Kidney tubule cell (primary cell): ENCODE data around the gene MRPS7.
"Not testable (repeated sequence)": the region's sequence is repeated elsewhere in the genome, so short reads cannot be mapped to it uniquely, and the experiment has no call there.

Experiments
- DNase-seq: peaks from one replicate; pipeline ENCODE4 v3.0.0-alpha.2; 2018; ENCODE audit warnings: low spot score

MRPS7 gene

DNA sequence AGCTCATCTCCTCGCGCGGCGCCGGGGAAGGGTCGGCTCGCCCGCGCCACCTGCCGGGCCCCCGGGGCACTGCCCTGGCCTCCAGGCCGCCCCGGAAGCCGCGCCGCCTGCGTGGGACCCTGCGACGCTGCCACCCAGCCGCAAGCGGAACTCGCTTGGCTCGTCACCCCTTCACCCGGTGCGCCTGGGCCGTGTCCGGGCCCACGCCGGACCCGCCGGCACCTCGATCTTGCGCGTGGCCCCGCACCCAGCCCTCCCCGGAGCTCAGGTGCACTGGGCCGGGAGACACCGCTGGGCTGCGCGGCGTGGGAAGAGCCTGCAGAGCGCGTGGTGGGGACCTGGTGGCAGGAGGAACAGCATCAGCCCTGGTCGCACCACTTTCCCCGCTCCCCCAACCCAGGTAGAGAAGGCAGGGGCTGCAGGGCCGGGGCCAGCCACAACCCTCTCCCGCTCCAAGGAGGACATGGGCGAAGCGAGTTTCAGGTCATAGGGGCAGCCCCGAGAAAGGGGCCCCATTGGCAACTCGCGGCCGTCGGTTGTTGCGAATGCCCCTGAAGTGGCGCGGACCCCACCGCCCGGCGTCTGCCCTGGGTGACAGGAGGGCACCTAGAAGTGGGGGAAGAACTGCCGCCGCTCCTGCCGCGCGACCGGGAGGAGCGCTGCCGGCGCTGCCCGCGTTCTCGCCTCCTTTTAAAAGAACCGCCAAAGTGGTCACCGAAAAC lies 9.7 kb downstream of the MRPS7 start:
- DNase-seq: peak; percentile 83

DNA sequence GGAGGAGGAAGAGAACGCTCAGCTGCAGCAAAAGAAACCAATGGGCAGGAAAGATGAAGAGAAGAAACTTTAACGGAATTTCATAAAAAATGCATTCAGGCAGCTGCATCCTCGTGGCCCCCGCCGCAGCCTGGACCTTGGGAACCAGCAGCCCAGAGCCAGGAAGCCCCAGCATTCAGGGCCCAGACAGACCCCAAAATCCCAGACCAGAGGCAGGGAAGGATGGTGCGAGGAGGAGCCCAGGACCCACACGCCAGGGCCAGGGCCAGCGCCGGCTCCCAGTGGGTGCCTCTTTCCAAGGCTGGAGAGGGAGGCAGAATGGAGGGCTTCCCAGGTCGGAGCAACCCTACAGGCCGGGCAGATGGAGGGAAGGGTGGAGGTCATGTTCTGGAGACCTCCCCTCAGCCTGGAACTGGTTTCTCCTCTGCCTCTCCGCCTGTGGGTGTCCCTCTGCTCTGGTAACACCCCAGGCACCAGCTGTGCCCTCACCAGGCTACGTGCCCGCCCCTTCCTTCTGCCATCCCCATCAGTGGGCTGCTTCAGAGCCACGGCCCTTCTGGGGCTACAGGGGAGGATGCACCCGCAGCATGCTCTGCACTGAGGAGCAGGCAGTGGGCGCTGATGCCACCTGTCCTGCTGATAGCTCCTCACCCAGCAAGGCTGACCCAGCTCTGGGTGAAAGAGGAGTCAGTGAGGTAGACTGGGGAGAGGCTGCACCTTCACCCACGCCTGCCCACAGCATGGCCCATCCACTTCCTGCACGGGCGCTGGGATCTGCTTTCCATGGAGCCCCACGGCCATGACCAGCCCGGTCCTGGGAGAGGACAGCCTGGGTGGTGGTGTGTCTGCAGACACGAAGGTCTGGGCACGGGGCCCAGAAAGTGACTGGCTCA lies 10.5 kb downstream of the MRPS7 start:
- DNase-seq: no peak

DNA sequence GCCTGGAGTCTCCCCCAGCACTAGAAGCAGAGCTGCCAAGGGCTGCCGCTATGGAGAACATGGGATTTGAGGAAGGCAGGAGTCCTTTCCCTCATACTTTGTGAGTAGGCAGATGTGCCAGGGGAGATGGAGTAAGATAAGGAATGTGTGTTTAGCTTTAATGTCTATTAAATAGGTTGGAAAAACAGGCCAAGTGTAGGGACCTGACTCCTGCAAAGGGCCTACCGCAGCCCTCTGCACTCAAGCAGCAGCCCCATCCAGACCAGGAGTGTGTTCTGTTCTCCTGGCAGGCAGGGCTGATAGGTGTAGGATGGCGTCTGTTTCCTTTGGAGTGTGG lies 11.1 kb downstream of the MRPS7 start:
- DNase-seq: no peak

DNA sequence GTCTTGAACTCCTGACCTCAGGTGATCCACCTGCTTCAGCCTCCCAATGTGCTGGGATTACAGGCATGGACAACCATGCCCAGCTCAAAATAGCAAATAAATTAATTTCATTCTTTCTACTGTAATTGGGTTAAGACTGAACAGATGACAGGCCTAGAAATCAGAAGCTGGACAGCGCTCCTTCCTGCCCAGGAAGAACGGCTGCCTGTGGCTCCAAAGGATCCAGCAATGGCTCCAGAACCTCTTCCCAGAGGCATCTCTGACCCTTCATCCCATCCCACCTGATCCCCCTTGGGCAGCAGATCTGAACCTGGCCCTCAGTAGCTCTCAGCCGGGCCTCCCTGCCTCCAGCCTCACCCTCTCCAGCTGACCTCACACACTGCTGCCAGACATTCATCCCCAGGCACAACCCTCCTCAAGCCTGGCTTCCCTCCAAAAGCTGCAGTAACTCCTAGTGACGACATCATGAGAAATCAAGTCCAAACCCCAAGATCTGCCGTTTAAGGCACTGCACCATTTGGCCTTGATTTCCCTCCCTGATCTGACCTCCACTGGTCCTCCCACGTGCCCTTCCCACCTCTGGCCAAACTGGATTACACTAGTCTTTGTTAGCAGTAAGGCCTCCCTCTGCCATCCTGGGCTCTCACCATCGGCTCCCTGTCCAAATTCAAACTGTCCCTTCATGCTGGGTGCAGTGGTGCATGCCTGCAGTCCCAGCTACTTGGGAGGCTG lies 12.5 kb downstream of the MRPS7 start:
- DNase-seq: peak; percentile 35

DNA sequence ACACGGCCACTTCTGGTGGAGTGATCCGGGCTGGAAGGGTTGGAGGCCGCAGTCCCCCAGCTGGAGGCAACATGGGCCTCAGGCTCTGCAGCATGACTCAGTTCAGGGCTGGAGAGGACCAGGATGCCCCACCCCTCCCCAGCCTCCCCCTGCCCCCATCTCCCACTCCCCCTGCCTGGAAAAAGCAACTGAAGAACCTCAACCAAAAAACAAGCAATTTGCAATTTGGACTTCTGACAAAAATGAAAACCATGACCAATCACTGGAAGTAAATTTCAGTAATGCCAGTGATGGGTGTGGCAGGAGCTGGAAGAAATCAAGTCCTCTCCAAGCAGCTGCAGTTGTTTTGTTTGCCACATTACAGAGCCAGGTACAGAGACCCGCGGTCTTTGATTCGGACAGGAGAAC lies 16.0 kb downstream of the MRPS7 start:
- no peak for DNase-seq

DNA sequence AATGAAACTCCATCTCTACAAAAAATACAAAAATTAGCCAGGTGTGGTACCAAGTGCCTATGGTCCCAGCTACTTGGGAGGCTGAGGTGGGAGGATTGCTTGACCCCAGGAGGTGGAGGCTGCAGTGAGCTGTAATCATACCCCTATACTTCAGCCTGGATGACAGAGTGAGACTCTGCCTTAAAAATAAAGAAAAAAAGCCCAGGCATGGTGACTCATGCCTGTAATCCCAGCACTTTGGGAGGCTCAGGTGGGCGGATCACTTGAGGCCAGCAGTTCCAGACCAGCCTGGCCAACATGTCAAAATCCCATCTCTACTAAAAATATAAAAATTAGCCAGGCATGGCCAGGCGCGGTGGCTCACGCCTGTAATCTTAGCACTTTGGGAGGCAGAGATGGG lies 18.5 kb downstream of the MRPS7 start:
- DNase-seq: not testable (repeated sequence)

DNA sequence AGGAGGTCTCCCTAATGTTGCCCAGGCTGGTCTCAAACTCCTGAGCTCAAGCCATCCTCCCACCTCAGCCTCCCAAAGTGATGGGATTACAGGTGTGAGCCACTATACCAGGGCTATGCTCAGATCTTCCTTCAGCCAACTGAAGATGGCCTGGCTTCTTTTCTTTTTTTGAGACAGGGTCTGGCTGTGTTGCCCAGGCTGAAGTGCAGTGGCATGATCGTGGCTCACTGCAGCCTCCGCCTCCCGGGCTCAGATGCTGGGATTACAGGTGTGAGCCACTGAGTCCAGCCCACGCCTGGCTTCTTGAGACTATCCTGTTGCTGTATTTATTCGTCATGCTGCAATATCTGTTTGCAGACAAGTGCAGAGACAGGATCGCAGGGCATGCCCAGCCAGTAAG lies 23.4 kb downstream of the MRPS7 start:
- no peak for DNase-seq

DNA sequence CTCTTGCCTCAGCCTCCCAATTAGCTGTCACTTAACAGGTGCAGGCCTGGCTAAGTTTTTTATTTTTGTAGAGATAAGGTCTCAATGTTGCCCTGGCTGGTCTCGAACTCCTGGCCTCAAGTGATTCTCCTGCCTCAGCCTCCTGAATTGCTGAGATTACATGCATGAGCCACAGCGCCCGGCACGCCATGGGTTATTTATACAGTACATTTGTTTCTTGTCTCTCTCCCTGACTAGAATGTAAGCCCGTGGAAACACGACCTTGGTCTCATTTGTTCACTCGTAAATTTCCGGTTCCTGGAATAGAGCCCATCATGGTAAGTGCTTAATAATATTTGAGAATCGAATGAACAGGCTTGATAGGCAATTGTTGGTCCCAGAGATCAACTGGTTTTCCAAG lies 25.5 kb downstream of the MRPS7 start:
- DNase-seq: no peak

DNA sequence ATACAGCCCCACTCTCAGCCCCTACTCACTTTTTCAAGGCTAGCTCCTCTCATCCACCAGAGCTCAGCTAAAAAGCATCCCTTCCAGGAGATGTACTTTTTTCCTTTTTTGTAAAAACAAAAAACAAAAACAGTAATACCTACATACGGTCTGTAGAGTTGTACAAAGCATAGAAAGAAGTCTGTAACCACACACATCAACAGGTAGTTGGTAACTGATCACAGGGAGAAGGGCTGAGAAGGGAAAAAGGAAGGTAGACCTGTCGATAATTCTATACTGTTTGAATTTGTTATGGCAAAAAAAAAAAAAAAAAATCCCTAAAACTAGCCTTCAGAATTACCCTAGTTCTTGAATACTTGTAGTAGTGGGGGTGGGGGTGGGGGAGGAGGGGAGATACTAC lies 26.7 kb downstream of the MRPS7 start:
- no peak for DNase-seq

DNA sequence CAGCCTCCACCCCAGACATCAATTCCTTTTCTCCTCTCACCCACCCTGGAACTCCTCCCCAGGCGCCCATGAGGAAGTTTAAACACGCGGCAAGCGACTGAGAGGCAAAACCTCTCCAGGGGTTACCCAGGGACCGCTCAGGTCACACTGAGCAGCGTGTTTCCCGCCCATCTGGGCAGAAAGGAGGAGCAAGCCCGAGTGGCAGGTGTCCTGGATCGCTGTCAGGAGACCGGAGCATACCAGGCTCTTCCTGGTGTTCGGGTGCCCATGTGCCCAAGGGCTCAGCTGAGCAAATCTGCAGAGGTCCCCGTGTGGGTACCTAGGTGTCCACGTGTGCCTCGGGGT lies 27.1 kb downstream of the MRPS7 start:
- peak; percentile 66 for DNase-seq

DNA sequence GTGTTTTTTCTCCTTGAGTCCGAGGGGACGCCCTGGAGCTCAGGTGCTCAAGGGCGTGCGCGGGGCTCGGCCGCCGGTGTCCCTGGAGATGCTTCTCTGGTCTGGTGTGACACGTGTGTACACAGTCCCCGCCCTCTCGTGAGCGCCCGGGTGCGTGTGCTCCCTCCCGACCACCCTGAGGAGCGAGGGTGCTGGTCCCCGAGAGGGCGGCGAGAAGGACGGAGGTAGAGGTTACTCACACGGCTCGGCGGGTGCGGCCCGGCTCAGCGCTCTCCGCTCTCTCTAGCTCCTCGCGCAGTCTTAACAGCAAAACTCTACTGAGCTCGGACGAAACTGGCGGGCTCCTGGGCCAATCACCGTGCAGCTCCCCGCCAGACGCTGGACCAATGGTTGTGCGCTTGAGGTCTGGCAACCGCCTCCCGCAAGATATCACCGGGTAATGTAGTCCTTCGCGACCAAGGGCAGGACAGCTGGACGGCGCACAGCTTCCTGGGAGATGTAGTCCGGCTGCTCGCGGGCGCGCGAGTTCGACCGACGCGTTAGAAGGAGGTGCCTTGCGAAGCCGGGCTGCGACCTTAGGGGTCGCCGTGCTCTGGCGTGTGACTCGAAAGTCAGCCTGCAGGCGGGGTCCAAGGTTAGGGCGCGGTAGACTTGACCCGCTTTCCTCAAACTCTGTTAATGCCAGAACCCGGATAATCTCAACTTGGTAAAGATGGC lies 27.6 kb downstream of the MRPS7 start, which contains the start of gene SLC25A19:
SLC25A19 (minus strand) TSS at position 319 of the 717 bp plus-strand sequence. CDS start 2,669 bp downstream, outside the sequence.
- DNase-seq: peak; percentile 99

DNA sequence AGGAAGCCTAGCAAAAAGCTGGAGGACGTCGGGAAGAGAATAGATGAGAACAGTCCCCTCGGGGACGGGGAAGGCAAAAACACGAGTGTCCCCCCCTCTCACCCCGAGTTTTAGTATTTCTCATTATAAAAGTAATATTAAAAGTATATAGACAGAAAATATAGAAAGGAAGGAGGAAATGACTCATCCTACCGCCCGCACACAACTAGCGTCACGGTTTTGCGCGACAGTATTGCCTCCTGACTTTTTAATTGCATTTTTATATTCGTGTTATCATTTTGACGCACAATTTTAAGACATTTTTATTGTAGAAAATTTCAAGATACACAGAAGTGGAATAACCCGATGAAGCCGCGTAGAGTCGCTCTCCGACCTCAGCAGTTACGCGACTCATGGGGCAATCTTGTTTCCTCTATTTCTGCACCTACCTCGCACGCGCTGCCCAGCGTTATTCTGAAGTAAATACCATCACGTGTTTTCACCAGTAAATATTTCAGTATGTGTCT lies 28.2 kb downstream of the MRPS7 start:
- DNase-seq: no peak

DNA sequence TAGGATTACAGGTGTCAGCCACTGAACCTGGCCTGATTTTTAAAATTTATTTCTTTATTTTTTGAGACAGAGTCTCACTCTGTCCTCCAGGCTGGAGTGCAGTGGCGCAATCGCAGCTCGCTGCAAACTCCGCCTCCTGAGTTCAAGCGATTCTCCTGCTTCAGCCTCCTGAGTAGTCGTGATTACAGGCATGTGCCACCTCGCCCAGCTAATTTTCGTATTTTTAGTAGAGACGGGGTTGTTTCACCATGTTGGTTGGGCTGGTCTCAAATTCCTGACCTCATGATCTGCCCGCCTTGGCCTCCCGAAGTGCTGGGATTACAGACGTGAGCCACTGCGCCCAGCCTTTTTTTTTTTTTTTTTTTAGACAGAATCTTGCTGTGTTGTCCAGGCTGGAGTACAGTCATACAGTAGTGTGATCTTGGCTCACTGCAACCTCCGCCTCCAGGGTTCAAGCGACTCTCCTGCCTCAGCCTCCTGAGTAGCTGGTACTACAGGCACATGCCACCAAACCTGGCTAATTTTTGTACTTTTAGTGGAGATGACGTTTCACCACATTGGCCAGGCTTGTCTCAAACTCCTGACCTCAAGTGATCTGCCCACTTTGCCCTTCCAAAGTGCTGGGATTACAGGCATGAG lies 31.2 kb downstream of the MRPS7 start:
- not testable (repeated sequence) for DNase-seq

DNA sequence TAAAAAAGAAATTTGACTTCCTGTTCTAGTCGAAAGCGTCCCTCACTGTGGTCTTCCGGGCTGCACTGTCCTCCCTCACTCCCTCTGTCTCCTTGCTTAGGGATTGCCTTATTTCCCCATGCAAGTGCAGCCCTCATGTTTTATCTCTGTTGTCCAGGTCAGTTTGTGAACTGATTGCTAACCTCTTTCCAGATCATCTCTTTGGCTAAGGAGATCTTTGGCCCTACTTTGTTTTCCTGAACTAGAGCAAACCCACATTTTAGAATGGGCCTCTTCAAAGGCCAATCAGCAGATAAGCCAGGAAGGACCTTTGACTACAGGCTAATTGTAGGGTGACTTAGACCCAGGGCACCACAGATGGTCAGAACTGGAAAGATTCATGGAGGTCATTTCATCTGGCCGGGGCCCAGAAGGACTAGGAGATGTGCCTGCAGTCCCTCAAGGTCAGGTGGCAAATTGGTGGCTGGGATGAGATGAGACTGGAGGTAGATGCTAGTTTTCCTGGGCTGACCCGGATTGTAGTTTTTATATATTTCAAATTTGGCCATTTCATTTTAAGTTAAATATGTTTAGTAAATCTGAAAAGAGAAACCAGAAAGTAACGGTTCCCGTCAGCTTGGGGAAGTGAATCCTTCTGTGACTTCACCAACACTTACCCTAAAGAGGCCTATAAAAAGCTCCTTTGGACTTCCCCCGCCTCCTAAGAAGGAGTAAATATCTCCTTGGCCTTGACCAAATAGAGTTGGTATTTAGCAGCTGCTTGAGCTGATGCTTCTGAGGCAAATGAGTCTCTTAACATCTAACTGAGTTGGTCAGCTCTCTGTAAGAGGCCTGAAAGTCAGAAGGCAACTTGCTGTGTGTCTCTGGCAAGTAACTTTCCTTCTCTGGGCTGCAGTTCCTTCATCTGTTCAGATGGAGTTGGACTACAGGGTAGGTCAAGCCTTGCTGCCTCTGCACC lies 33.8 kb downstream of the MRPS7 start:
- no peak for DNase-seq

DNA sequence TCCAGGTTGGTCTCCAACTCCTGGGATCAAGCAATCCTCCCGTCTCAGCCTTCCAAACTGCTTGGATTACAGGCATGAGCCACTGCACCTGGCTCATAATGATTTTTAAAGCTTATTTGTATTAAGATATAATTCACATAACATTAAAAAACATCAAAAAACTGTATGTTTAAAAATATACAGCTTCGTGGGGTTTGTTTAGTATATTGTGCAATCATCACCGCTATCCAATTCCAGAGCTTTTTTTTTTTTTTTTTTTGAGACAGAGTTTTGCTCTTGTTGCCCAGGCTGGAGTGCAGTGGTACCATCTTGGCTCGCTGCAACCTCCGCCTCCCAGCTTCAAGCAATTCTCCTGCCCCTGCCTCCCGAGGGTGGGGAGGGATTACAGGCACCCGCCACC lies 38.6 kb downstream of the MRPS7 start:
- no peak for DNase-seq

DNA sequence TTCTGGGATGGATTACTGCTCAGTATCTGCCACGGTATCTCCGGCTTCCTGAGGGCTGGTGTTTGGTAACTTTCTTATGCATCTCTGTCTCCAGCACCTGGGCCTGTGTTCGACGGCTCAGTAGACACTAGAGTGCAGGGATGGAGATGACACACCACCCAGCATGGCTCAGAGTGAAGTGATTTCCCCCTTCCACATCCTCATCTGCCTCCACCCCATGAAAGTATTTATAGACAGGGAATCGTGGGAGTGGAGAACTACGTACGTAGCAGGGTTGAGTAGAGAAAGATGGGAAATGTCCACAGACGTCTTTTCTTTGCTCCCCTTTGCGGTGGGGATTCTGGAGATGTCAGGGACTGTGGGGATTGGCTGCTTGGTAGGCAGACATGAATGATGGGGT lies 39.4 kb downstream of the MRPS7 start:
- no peak for DNase-seq

DNA sequence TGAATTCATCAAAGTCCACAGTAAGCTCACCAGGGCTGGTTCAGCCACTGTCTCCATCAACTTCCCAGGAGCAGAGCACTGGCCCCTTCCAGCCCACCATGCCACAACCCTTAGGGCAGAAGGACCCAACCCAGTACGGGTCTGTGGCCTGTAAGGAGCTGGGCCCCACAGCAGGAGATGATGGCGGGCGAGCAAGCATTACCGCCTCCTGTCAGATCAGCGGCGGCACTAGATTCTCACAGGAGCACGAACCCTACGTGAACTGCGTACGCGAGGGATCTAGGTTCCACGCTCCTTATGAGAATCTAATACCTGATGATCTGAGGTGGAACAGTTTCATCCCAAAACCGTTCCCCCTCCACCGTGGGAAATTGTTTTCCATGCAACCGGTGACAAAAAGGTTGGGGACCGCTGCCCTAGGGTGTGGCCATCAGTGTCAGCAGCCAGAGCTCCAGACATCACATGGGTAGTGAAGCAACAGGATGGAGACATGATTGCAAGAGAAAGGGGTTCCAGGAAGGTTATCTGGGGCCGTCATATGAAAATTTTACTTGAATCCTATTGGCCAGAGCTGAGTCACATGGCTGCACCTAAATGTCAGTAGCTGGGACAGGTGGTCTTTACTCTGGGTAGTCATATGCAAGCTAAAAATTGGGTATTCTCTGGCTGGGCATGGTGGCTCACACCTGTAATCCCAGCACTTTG lies 40.0 kb downstream of the MRPS7 start:
- no peak for DNase-seq

DNA sequence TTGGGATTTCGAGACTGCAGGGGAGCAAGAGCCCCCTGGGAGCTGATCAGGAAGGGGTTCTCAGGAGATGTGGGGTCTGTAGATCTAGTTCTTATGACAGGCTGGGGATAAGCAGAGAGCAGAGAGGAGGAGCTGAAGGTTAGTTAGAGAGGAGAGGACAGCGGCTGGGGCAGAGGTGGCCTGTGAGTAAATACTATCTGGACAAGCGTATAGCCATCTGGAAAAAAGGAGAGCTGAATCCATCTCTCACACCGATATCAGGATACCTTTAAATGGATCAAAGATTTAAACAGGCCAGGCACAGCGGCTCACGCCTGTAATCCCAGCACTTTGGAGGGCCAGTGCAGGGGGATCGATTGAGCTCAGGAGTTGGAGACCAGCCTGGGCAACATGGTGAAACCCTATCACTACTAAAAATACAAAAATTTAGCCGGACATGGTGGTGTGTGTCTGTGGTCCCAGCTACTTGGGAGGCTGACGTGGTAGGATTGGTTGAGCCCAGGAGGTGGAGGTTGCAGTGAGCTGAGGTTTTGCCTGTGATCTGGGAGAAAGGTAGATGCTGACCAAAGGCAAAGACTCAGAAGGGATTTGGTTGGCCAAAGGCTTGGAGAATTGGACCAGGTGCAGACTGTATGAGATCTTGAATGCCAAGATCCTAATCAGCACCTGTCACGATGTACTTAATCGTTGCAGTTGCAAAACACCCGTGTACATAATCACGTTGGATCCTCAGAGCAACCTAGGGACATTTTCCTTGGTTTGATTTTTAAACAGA lies 46.5 kb downstream of the MRPS7 start:
- DNase-seq: no peak
